ENCODE measurements around the gene GAS2. TPM values are rescaled to one million over a fixed set of nuclear protein-coding genes. Genes with fewer than 3 reads are reported as not detected.

The GAS2 gene
- total RNA-seq, 1 experiment from 2014 or later: 2.0 TPM

DNA sequence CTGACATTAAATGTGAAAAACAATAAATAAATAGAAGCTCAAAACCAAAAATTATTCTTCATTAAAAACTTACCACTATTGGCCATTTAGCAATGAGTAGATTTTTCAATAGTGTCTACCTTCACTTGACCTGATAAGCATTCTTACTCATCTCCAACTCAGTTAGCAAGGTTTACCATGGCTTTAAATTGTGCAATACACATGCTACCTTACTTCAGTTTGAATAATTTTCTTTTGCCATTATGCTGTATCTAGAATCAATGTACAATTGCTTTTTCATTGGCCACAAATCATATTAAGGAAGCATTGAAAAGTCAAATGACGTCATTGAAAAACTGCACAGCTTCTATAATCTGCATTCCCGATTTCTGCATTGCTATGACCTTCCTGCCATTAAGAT, 98.3 kb downstream of the GAS2 start:
- no peaks in the 10 kb centered on the region for H3K9me3 ChIP-seq (replicated peaks)
- H3K4me3 ChIP-seq: no peak overlapping the region
- no peaks in the 10 kb centered on the region for H3K4me1 ChIP-seq (replicated peaks)
- no peak overlapping the region for H3K27ac ChIP-seq
- no peaks in the 10 kb centered on the region for H3K27me3 ChIP-seq (replicated peaks)
- no peaks in the 10 kb centered on the region for H3K36me3 ChIP-seq
- no peak for DNase-seq (ENCODE audit: low read depth in 1 of 2, low spot score in 2 of 2)

- H3K27ac ChIP-seq: no peak overlapping the region
- H3K27me3 ChIP-seq (replicated peaks): no peaks in the 10 kb centered on the region
- H3K4me3 ChIP-seq: no peak overlapping the region
- H3K36me3 ChIP-seq: no peaks in the 10 kb centered on the region
- no peak for DNase-seq (ENCODE audit: low read depth in 1 of 2, low spot score in 2 of 2)
- H3K4me1 ChIP-seq (replicated peaks): no peaks in the 10 kb centered on the region
- H3K9me3 ChIP-seq (replicated peaks): no peaks in the 10 kb centered on the region
Observed at GRCh38 chr11:22768281-22768680, 101.9 kb downstream of the GAS2 start.

- Histone ChIP-seq H3K4me1 (replicated peaks) (no peaks in the 10 kb centered on the region), H3K27ac (no peak overlapping the region), H3K36me3 (no peaks in the 10 kb centered on the region), H3K27me3 (replicated peaks) (no peaks in the 10 kb centered on the region), H3K9me3 (replicated peaks) (no peaks in the 10 kb centered on the region), H3K4me3 (no peak overlapping the region)
- no peak for DNase-seq (ENCODE audit: low read depth in 1 of 2, low spot score in 2 of 2)
Observed at GRCh38 chr11:22769081-22769480, 102.7 kb downstream of the GAS2 start.

GRCh38 chr11:22774716-22775115, 108.3 kb downstream of the GAS2 start:
- Histone ChIP-seq H3K27me3 (replicated peaks) (no peaks in the 10 kb centered on the region), H3K27ac (no peak overlapping the region), H3K4me3 (no peak overlapping the region), H3K36me3 (no peaks in the 10 kb centered on the region), H3K9me3 (replicated peaks) (no peaks in the 10 kb centered on the region), H3K4me1 (replicated peaks) (no peaks in the 10 kb centered on the region)
- DNase-seq (ENCODE audit: low read depth in 1 of 2, low spot score in 2 of 2): no peak

DNA sequence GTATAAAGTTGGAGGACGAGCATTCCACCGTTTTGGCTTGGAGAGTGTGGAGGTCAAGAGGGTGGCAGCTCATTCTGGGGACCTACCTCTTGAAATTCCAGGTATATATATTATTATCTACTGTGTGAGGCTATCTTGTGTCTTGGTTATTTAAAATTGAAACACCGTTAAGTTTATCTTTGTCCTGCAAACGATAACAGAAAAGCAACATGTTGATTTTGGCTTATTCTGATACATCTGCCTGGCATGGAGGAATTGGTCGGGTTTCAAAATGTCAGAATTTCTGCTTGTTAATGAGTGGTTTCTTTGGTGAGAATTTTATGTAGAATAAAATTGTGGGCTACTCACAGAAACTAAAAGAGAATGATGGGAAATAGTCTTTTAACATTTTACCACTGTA, 108.8 kb downstream of the GAS2 start:
- Histone ChIP-seq H3K4me3 (no peak overlapping the region), H3K27me3 (replicated peaks) (no peaks in the 10 kb centered on the region), H3K27ac (no peak overlapping the region), H3K9me3 (replicated peaks) (no peaks in the 10 kb centered on the region), H3K4me1 (replicated peaks) (no peaks in the 10 kb centered on the region), H3K36me3 (no peaks in the 10 kb centered on the region)
- no peak for DNase-seq (ENCODE audit: low read depth in 1 of 2, low spot score in 2 of 2)

- DNase-seq (ENCODE audit: low read depth in 1 of 2, low spot score in 2 of 2): no peak
- Histone ChIP-seq H3K36me3 (no peaks in the 10 kb centered on the region), H3K9me3 (replicated peaks) (no peaks in the 10 kb centered on the region), H3K27ac (no peak overlapping the region), H3K27me3 (replicated peaks) (no peaks in the 10 kb centered on the region), H3K4me3 (no peak overlapping the region), H3K4me1 (replicated peaks) (no peaks in the 10 kb centered on the region)
Observed at GRCh38 chr11:22778642-22779041, 112.2 kb downstream of the GAS2 start.

DNA sequence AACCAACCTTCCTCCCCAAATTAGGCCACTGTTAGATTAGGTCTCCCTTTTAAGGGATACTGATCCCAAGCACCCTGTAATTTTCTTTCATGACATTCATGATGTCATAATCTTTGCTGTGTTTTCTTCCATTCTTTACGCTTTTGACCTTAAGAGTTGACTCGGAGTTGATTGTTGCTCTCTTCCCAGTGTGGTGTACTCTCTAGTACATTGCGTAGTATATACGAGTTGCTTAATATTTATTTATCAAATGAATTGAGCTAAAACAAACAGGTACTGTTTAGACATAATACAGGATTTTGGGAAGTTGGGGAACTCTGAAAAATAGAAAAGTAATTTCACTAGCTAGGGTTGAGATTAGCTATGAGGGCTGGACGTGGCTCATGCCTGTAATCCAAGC, 113.4 kb downstream of the GAS2 start:
- H3K4me3 ChIP-seq: no peak overlapping the region
- no peaks in the 10 kb centered on the region for H3K27me3 ChIP-seq (replicated peaks)
- H3K36me3 ChIP-seq: no peaks in the 10 kb centered on the region
- no peak overlapping the region for H3K27ac ChIP-seq
- no peaks in the 10 kb centered on the region for H3K4me1 ChIP-seq (replicated peaks)
- H3K9me3 ChIP-seq (replicated peaks): no peaks in the 10 kb centered on the region
- no peak for DNase-seq (ENCODE audit: low read depth in 1 of 2, low spot score in 2 of 2)

- Histone ChIP-seq H3K4me3 (no peak overlapping the region), H3K4me1 (replicated peaks) (no peaks in the 10 kb centered on the region; the same call in 1 of the 2 replicates), H3K9me3 (replicated peaks) (no peaks in the 10 kb centered on the region), H3K27ac (no peak overlapping the region), H3K27me3 (replicated peaks) (no peaks in the 10 kb centered on the region), H3K36me3 (no peaks in the 10 kb centered on the region)
- no peak for DNase-seq (ENCODE audit: low read depth in 1 of 2, low spot score in 2 of 2)
Observed at GRCh38 chr11:22780952-22781593, 114.7 kb downstream of the GAS2 start.

GRCh38 chr11:22785251-22785650, 118.8 kb downstream of the GAS2 start:
- no peak for DNase-seq (ENCODE audit: low read depth in 1 of 2, low spot score in 2 of 2)
- no peak overlapping the region for H3K4me3 ChIP-seq
- no peaks in the 10 kb centered on the region for H3K36me3 ChIP-seq
- H3K27me3 ChIP-seq (replicated peaks): no peaks in the 10 kb centered on the region
- H3K4me1 ChIP-seq (replicated peaks): peaks cover 3% of the 10 kb centered on the region
- no peaks in the 10 kb centered on the region for H3K9me3 ChIP-seq (replicated peaks)
- no peak overlapping the region for H3K27ac ChIP-seq

GRCh38 chr11:22786475-22786874, 120.1 kb downstream of the GAS2 start:
- Histone ChIP-seq H3K36me3 (no peaks in the 10 kb centered on the region), H3K4me3 (no peak overlapping the region), H3K27ac (no peak overlapping the region), H3K9me3 (replicated peaks) (no peaks in the 10 kb centered on the region), H3K4me1 (replicated peaks) (peaks cover 8% of the 10 kb centered on the region), H3K27me3 (replicated peaks) (no peaks in the 10 kb centered on the region)
- DNase-seq (ENCODE audit: low read depth in 1 of 2, low spot score in 2 of 2): no peak

DNA sequence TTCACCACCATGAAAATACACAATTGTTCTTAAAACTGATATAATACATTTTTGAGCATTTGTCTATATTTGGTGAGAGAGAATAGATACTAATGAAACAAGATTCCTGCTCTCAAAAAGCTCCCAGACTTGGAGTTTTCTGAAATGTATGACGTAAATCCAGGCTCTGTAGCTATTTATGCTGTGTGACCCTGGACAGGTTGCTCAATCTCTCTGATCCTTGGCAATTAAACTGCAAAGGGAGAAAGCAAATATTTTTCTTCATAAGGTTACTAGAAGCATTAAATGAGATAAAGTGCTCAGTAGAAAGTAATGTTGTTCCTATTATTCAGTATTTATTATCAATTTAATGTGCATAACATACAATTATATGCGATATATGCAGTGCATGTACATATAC, 120.6 kb downstream of the GAS2 start:
- no peak overlapping the region for H3K4me3 ChIP-seq
- no peak overlapping the region for H3K27ac ChIP-seq
- peaks cover 13% of the 10 kb centered on the region for H3K4me1 ChIP-seq (replicated peaks)
- no peaks in the 10 kb centered on the region for H3K27me3 ChIP-seq (replicated peaks)
- DNase-seq (ENCODE audit: low read depth in 1 of 2, low spot score in 2 of 2): no peak
- no peaks in the 10 kb centered on the region for H3K9me3 ChIP-seq (replicated peaks)
- no peaks in the 10 kb centered on the region for H3K36me3 ChIP-seq

DNA sequence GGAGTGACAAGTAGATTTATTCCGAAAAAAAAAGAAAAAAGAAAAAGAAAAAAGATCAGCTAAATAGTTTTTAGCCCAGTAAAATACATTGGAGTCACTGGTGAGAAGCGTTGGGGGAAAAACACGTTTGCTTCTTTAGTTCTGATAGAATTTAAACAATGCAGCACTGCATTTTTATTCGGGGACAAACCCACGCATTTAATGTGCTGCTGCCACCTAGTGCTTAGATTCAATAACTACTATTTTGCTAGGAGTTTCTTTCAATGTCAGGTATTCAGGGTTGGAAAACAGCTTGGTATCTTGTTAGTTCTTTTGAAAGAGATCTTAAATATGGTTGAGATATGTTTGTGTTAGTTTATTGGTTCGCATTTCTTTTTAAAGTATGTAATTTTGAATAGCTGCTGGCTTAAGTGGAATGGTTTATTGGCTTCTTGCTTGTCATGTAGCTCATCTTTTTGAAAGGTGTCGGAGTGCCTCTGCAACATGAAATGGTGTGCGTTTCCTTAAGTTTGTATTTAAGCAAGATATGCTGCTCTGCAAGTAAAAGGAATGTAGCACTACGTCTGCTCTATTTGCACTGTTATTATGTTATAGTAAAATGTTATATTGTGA, 121.2 kb downstream of the GAS2 start:
- H3K27me3 ChIP-seq (replicated peaks): no peaks in the 10 kb centered on the region
- H3K4me1 ChIP-seq (replicated peaks): peaks cover 17% of the 10 kb centered on the region
- no peak overlapping the region for H3K4me3 ChIP-seq
- no peaks in the 10 kb centered on the region for H3K36me3 ChIP-seq
- H3K9me3 ChIP-seq (replicated peaks): no peaks in the 10 kb centered on the region
- no peak overlapping the region for H3K27ac ChIP-seq
- DNase-seq (ENCODE audit: low read depth in 1 of 2, low spot score in 2 of 2): peak in 1 of 2 experiments; percentile 40

GRCh38 chr11:22792497-22792896, 126.1 kb downstream of the GAS2 start:
- H3K27ac ChIP-seq: peak overlapping the region; percentile 57
- no peaks in the 10 kb centered on the region for H3K9me3 ChIP-seq (replicated peaks)
- H3K4me3 ChIP-seq: no peak overlapping the region
- peaks cover 38% of the 10 kb centered on the region for H3K4me1 ChIP-seq (replicated peaks)
- DNase-seq (ENCODE audit: low read depth in 1 of 2, low spot score in 2 of 2): peak; percentile 82 to 84
- H3K36me3 ChIP-seq: no peaks in the 10 kb centered on the region
- no peaks in the 10 kb centered on the region for H3K27me3 ChIP-seq (replicated peaks)

DNA sequence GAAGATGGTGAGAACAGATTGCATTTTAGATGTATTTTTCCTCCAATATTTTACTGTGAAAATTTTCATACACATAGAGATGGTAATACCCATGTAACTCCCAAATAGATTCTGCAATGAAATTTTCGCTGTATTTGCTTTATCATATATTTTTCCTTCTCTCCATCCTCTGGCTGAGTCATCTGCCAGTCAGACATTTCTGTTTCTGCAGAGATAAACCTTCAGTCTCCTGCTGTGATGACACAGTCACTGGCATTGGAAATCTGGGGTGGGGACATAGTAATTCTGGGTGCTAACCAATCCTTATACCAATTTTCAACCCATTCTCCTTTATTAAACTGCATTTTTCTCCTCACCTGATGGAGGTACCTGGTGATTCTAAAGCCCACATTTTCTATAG, 129.5 kb downstream of the GAS2 start:
- DNase-seq (ENCODE audit: low read depth in 1 of 2, low spot score in 2 of 2): no peak
- Histone ChIP-seq H3K27me3 (replicated peaks) (no peaks in the 10 kb centered on the region), H3K36me3 (no peaks in the 10 kb centered on the region), H3K27ac (no peak overlapping the region), H3K4me1 (replicated peaks) (peaks cover 35% of the 10 kb centered on the region), H3K9me3 (replicated peaks) (no peaks in the 10 kb centered on the region), H3K4me3 (no peak overlapping the region)

GRCh38 chr11:22797047-22797446, 130.6 kb downstream of the GAS2 start:
- no peak for DNase-seq (ENCODE audit: low read depth in 1 of 2, low spot score in 2 of 2)
- no peaks in the 10 kb centered on the region for H3K27me3 ChIP-seq (replicated peaks)
- H3K4me3 ChIP-seq: no peak overlapping the region
- H3K27ac ChIP-seq: no peak overlapping the region
- peaks cover 25% of the 10 kb centered on the region for H3K4me1 ChIP-seq (replicated peaks)
- no peaks in the 10 kb centered on the region for H3K9me3 ChIP-seq (replicated peaks)
- H3K36me3 ChIP-seq: no peaks in the 10 kb centered on the region

Data from SJSA1 (cell line).